Activated naive CD4-positive, alpha-beta T cell (primary cell): ENCODE measurements around the gene MEX3C.

ENCODE experiments used
- DNase-seq, 4 experiments: peaks; one replicate each; lab custom pipeline; 2025; lab: John Stamatoyannopoulos, UW

Gene MEX3C

DNA sequence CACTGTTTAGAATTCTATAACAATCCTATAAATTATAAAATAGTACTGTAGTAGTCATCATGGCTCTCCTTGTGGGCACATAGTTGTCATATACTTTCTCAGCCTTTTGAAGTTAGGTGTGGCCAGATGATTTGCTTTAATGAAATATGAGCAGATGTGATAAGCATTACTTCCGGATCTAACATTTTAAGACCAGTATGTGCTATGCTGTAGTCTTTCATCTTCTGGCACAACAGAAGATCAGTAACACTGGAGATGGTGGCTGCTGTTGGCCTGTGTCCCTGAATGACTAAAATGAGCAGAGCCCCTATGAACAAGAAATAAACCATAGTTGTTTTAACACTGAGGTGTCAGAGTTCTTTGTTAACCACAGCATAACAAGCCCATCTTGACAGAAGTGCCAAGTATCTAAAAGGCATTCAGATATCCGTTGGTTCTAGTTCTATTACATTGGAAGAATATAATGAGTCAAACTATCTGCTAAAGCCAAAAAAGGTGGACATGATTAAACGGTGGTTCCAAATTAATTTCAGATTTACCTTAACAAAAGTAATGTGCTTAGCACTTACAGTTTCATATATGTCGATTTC, 6.3 kb downstream of the MEX3C start:
- DNase-seq: peak in 1 of 4 experiments; percentile 0

DNA sequence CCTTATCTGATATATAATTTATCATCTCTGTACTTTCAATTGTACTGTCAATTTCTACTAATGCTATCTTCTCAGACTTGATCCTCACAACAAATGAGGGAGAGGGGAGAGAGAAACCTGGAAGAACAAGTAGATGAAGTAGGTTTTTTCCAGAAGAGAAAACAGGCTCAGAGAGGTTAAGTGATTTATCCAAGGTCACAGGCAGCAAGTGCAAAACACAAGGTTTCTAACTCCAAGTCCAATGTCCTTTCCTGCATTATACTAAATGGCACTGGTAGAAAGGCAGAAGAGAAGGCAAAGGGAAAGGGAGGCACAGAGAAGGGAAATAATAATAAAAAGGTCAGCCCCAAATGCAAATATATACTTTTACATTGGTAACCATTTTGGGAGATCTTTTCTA, 7.5 kb downstream of the MEX3C start:
- no peak for DNase-seq

DNA sequence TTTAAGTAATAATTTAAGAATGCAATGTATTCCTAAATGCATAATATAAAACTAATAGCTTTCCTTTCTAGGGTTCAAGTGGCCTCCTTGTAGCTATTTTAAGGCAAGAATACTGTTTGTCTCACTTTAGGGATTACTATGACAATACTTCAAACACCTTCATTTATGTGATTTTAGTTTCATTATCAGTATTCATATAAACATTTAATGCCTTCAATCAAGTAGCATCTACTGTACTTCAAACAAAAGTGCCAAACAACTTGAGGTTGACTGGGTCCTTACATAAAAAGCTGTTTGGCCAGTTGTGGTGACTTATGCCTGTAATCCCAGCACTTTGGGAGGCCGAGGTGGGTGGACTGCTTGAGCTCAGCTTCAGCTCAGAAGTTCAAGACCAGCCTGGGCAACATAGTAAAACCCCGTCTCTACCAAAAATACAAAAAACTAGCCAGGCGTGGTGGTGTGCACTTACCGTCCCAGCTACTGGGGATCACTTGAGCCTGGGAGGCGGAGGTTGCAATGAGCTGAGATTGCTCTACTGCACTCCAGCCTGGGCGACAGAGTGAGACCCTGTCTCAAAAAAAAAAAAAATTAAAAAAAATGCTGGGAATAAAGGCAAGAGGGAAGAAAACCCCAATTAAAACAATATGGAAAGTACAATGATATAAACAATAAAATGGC, 9.3 kb downstream of the MEX3C start:
- DNase-seq: no peak

DNA sequence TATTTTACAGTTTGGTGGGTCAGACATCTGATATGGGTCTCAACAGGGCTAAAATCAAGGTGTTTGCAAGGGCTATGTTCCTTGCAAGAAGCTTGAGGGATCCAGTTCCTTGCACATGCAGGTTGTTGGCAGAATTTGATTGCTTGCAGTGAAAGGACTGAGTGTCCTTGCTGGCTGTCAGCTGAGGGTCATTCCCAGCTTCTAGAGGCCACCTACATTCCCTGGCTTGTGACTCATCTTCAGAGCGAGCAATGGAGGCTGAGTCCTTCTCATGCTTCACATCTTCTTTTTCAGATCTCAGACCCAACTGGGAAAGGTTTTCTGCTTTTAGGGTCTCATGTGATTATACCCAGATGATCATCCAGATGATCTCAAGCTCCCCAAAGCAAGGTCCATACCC, 12.4 kb downstream of the MEX3C start:
- no peak for DNase-seq

DNA sequence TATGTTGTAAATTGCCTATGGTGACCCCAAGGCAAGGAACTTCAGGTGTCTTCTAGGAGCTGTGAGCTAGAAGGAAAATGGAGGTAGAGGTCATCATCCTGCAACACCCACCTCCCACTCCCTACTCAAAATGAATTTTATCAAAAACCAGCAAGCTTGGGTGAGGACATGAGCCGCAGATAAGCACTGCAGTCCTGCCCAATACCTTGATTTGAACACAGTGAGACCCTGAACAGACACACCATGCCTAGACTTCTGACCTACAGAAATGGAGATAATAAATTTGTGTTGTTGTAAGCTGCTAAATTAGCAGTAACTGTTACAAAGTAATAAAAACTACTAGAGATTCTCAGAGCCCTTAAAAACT, 13.4 kb downstream of the MEX3C start:
- no peak for DNase-seq

DNA sequence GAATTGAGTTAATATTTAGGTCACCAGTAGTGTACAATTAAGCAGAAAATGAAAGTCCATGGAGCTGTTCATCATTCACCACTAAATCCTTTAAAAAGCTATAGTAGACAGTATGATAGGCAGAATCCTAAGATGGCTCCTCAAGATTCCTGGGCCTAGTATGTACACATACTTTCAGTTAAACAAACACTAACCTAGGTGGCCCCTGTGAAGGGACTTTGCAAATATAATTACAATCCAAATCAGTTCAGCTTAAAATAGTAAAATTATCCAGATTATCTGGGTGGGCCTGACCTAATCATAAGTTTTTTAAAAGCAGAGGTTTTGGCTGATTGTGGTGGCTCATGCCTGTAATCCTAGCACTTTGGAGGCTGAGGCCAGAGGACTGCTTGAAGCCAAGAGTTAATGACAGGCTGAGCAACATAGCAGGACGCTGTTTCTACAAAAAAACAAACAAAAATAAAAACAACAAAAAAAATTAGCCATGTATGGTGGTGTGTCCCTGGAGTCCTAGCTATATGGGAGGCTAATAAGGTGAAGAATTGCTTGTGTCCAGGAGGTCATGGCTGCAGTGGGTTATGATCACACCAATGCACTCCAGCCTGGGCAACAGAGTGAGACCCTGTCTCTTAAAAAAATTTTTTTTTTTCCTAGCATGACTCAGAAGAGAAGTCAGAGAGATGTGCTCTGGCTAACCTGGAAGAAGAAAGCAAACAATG, 13.9 kb downstream of the MEX3C start:
- no peak for DNase-seq

DNA sequence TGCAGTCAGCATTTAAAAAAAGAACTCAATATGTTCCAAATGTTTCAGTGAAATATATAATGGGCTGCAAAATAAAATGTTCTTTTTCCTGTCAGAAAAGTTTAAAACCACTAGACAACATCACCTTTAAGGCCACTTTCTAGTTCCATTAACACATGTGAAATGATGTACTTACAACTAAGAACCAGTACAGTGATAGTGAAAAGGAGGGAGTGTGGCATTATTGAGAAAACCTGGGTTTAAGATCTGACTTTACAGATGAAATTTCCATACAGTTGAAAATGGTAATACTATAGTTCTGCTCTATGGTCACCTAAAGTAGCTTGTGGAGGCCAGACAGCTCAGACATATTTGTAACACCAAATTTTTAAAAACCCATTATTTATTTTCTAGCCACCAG, 14.7 kb downstream of the MEX3C start:
- DNase-seq: no peak

DNA sequence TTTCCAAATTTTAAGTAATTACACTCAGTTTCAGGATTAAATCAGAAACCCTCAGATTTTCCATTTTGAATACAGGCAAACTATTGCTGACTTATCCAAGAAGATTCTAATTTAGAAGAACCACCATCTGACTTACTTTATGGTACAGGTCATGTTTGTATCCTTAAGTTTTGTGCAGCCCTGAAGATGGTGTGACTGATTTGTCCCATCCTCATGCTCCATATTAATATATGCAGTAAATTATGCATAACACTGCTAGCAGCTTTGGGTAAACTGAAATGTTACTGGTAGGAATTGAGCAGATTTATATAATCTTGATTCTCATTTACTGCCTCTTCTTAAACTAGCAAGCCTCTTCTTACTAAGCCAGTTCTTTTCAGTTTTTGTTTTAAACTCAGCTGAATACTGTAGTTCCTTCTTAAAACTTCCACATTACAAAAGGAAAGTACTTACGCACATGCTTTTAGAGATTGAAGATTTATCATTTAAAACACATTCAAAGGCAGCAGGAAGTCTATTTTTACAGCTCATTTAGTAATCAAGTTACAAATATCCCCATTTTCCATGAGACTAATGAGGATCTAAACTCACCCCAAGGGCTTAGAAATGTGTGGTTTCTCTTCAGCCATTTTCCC, 25.7 kb downstream of the MEX3C start:
- DNase-seq: no peak

DNA sequence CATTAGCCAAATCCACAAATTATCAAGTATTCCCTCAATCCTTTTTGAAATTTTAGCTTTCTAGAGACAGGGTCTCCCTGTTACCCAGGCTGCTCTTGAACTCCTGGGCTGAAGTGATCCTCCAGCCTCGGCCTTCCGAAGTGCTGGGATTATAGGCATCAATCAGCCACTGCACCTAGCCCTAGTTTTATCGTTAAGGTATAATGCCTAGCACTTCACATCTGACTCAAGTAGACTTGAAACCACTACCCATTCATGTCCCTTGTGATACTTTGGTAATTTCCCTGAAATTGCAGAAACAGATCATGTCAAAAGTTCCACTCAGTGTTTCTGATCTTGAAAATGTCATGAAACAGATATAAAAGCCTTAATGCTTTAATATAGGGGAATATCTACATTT, 26.3 kb downstream of the MEX3C start:
- no peak for DNase-seq

DNA sequence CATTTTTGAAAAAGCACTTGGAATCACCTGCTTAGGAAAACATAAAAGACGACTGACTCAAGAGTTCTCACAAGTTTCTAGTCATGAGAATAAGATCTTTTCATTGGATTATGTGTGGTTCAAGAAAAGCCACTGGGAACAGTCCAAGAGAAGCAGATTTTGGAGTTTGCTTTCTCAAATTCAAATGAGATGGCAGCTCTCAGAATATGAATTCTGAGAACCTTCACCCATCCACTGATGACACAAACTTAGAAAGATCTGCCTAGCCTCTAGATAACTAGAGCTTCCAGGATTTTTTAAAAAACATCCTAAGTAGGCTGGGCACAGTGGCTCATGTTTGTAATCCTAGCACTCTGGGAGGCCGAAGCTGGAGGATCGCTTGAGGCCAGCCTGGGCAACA, 26.8 kb downstream of the MEX3C start:
- DNase-seq: no peak

DNA sequence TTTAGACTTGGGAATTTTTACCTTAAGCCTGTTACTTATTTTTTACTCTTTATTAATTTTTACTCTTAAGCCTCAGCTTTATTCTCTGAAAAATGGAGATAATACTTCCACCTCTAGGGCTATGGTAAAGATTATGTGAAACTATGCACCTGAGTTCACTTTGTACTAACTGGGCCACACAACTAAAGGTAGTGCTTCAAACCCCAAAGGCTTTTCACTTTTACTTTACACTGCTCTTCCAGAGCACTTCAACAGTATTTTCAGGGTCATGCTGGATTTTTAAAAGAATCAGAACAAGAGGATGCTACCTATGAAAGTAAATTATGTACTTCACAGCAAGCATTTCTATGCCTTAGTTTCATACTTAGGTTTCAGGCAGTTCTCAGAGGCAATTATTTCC, 27.8 kb downstream of the MEX3C start:
- DNase-seq: no peak

DNA sequence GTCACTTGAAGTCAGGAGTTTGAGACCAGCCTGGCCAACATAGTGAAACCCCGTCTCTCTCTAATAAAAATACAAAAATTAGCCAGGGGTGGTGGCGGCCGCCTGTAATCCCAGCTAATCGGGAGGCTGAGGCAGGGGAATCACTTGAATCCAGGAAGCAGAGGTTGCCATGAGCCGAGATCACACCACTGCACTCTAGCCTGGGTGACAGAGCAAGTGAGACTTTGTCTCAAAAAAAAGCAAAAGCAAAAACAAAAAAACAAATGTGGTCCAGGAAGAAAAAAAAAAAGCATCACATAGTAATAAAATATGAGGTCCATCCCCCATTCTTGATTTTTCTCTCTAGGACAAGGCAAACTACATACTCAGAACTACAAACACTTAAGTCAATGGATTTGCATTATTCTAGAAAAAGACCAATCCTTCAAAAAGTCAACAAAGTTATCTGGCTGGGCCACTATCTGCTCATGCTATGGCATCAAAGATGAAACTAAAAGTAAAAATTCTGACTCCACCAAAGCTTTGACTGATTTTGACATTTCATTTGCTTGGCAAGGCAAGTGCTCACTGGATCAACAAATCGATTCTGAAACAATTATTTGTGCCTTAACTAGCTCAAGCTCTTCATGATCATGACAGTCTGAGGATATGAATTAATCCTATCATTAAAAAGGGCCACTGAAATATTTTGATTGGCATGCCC, 28.4 kb downstream of the MEX3C start:
- DNase-seq: no peak

DNA sequence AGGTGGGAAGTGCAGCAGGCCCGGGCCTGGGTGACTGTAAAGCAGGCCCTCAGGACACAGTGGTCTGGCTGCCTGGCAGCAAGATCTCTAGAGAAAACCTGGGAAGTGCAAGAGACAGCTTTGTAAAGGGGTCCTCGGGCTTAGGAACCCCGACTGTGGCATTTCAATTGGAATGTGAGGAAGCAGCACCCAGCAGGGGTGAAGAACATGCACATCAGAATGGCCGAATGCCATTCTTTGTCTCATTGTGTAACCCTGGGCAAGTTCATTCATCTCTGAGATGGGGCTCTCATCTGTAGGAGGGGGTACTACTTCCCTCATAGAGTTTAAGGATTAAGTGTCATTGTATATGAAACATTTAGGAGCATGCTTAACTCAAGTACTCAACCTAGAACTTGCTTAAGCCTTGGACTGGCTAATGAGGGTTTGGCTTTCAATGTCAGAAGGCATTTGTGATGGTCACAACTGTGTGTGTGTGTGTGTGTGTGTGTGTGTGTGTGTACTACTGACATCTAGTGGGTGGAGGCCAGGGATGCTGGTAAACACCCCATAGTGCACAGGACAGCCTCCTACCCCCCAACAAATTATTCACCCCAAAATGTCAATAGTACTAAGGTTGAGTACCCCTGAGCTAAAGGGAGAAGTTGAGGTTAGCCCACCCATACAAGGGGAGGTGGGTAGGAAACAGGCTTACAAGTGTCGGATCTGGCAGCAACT, 29.3 kb downstream of the MEX3C start:
- DNase-seq: no peak

DNA sequence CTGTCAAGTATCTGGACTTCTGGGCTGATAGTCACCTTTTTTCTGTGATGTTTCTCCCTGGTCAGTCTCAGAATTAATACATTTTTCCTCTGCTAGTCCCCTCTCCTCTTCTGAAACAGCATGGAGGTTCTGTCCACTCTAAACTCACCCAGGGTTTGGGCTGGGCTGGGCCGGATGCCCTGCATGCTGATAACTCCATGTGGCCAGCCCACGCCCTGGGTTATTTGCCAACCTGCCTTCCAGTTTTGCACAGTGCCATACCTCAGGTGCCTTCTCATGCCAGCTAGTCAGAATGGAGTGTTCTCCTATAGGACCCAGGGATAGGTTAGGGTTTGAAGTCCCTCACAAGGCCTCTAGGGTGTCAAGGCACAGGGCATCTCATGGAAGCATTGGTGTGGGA, 32.2 kb downstream of the MEX3C start:
- DNase-seq: no peak

DNA sequence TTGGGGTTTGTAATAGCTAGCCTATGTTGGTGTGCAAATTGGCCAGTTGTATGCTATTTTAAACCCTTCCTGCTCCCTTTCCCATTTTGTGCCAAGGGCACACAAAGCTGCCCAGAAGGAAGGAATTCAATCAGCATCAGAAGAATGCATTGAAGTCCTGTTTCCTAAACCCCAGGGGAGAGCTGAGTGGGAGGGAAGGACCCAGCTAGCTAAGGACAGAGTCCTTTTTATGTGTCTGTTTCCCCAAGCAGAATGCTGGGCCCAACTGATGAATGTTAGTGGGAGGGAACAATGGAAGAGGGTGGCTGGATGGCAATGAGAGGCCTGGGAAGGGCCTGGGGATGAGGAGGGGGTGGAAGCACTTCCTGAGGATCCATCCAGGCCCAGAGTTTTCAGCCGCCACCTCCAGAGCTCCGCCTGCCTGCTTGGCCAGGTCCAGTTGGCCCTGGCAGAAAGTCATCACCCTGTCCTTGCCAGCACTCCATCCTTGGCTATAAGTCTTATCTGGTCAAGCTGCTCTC, 32.7 kb downstream of the MEX3C start:
- no peak for DNase-seq

DNA sequence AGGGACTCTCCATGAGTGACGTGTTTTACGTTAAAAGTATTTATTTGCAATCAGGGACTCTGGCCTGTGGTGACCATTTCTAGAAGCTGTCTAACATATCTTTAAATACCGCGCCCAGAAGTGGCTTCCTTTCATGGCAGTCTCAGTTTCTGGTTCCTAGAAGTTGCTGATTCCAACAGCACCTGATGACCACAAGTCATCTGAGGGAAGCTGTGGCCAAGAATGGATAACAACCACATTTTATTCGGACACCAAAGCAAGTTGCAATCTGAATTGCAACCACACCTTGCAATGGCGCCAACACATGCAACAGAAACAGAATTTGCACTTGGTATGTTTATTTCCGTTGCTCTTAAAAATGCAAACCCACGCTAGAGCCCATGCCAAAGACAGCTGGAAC, 33.1 kb downstream of the MEX3C start:
- DNase-seq: no peak

DNA sequence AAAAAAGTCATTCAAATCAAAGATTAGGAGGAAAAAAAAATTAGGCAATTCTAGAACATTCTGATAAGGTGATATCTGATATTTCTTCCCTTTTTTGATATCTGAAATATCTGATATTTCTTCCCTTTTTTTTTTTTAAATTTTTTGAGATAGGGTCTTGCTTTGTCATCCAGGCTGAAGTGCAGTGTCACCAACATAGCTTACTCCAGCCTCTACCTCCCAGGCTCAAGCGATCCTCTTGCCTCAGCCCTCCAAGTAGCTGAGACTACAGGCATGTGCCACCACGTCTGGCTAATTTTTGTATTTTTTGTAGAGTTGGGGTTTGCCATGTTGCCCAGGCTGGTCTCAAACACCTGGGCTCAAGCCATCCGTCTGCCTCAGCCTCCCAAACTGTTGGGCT, 33.9 kb downstream of the MEX3C start:
- no peak for DNase-seq

DNA sequence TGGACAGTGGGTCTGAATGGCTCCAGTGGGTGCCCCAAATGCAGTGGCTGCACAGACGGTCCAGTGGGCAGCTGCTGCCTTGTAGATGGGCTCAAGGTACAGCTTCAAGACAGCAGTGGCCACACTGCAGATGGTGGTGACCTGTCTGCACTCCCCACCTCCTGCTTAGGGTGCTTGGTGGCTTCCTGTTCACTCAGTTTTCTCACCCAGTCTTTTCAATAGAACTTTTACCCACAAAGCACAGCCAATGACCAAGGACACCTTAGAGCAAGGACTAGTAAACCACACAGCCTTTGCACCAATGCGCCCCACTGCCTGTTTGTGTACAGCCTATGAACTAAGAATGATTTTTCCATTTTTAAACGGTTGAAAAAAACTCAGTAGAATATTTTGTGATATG, 34.9 kb downstream of the MEX3C start:
- DNase-seq: no peak

DNA sequence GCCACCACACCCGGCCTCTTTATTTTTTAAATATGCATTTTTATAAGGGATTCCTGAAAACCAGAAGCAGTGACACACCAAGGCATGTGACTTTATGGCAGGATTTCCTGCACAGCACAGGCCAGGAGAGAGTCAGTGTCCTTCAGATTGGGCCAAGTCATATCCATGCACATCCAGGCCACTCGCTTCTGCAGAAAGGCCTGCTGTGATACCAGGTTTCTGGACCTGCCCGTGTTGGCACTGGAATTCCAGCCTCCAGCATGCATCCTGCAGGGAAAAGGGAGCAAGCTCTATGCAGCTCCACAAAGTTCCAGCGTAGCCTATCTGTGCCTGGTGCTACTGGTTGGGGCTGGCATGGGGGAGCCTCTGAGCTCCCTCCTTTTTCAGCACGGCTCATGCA, 36.8 kb downstream of the MEX3C start:
- DNase-seq: no peak

DNA sequence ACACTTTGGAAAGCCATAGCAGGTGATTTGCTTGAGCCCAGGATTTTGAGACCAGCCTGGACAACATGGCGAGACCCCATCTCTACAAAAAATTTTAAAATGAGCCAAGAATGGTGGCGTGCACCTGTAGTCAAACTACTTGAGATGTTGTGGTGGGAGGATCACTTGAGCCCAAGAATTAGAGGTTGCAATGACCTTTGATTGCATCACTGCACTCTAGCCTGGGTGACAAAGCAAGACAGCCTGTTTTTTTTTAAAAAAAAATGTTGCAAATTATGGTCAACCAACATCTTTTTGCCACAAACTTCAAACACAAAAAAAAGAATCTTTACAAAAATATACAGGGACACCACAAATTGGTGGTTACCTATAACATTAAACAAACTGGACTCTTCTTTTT, 40.3 kb downstream of the MEX3C start:
- DNase-seq: no peak

DNA sequence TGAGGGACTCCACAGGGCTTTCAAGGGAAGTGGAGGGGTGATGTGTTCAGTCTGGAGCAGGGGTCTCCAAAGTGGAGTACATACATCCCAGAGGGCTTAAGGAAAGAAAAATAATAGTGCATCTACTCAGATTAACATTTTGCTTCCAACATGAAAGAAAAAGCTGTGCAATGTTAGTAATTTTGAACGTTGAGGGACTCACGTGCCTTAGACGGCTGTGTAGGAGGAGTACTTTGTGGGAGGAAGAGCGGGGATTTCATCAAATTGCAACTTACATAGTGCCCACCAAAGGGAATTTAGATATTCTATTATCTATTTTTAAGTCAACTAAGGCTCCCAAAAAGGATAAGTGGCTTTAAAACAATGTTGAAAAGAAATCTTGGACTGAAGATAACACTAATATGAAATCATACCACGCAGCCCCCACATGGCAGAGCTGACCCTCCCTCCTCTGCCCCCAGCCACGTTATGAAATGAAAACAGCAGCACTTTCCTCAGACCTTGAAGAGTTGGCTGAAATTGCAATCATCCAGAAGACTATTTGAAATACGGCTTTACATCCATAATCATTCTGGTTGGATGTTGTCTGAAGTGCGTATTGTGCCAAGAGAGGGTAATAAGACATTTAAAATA, 42.9 kb downstream of the MEX3C start:
- DNase-seq: no peak
